Measurements from ENCODE around the gene CD52. TPM values are rescaled to one million over a fixed set of nuclear protein-coding genes. Genes with fewer than 3 reads are reported as not detected.
A peak's percentile ranks its signal among the peaks of the same experiment; 100 is the strongest.

The CD52 gene
- total and polyA plus RNA-seq, 4 donors = 6.8 to 600 (median 320) TPM

DNA sequence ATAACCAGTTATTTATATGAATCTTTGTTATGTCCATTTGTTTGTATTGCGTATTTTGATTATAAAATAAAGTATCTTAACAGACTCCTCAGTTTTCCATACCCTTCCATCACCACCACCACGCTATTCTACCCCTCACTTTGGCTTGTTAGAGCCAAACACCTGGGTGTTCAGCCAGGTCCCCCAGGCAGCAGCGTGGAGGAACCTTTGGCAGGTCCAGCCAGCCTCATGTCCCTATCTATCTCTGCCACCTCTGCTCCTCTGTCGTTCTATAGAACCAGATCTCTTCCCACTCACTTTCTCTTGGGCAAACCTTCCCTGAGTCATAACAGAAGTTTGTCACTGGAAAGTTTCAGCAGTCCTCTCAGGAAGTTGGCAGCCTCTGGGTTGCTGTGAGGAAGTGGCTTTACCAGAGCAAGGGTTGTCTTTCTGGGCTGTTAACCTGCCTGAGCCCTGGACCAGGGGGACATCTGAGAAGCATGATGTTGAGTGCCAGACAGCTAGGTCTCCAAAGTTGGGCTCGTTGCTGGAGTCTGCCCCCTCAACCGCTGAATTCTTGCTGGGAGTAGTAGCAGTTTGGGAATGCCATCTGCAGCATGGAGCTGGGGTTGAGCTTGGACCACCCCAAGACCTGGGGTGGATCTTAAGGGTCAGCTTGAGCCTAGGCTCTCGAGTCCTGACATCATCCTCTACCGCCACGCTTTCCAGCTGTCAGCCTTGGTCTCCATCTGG lies 38.9 kb upstream of the CD52 start:
- H3K4me1 ChIP-seq (ENCODE audit: control insufficient read depth in 5 of 5, insufficient read depth in 5 of 5, low read length in 5 of 5) = peaks cover 9 to 44% (median 31%) of the 10 kb centered on the region in 5 donors
- H3K9ac ChIP-seq (ENCODE audit: insufficient read depth in 1 of 2, low read length in 2 of 2) = peak overlapping the region; percentile 29 to 73

DNA sequence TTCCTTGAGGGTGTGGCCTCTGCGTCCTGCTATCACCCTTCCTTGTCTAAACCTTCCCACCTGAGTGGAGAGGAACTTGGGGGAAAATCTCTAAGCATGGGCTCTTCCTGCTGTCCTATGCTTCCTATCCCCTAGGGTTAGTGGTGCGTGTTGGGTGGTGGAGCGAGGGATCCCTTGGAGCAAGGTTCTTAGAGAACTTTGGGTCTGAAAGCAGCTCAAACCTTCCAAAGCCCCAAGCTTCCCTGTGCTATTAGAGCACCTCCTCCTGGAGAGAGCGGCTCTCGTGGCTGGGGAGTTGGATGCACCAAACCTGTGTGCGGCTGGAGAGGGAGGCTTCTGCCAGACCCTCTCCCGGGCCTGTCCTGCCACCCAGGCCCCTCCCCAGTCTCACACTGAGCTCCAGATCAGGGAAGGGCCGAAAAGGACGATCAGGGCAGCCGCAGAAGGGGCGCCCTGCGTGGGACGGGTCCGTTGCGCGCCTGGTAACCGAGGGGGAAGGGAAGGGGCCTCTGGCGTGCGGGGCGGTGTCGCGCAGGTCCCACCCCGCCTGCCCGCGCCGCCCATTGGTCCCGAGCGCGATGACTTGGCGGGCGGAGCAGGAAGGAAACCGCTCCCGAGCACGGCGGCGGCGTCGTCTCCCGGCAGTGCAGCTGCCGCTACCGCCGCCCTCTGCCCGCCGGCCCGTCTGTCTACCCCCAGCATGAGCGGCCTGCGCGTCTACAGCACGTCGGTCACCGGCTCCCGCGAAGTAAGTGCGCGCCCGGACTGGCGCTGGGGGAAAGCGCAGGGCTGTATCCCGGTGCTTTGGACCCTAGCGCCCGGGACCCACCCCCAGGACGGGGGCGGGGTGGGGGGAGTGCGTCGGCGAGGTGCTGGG lies 38.1 kb upstream of the CD52 start, which contains the start of gene SH3BGRL3:
SH3BGRL3 (plus strand) TSS at position 631 of the 877 bp plus-strand sequence; CDS start at position 701, 70 bp downstream.
- Histone ChIP-seq H3K9ac (ENCODE audit: insufficient read depth in 1 of 2, low read length in 2 of 2) (peak within 1 kb of the TSS; percentile 29 to 73), H3K9me3 (ENCODE audit: control insufficient read depth in 4 of 4, insufficient read depth in 3 of 4, low read length in 3 of 4) (no peaks in the 10 kb centered on the region), H3K4me1 (ENCODE audit: control insufficient read depth in 5 of 5, insufficient read depth in 5 of 5, low read length in 5 of 5) (peaks cover 9 to 46% (median 31%) of the 10 kb centered on the region in 5 donors), H3K36me3 (ENCODE audit: control insufficient read depth in 4 of 4, insufficient read depth in 4 of 4, low read length in 4 of 4) (peaks cover 0 to 20% (median 11%) of the 10 kb centered on the region in 4 donors), H3K27ac (ENCODE audit: low read depth in 1 of 2, low read length in 1 of 2) (peak within 1 kb of the TSS; percentile 96 to 97), H3K4me3 (peak within 1 kb of the TSS; percentile 87), H3K27me3 (ENCODE audit: control insufficient read depth in 3 of 3, insufficient read depth in 3 of 3, low read length in 2 of 3) (no peaks in the 10 kb centered on the region)
- ATAC-seq (ENCODE audit: insufficient read depth, low FRiP score) (peak; percentile 81), DNase-seq (peak; percentile 87 to 93 (median 90))
- TF ChIP-seq, protein P1, sequence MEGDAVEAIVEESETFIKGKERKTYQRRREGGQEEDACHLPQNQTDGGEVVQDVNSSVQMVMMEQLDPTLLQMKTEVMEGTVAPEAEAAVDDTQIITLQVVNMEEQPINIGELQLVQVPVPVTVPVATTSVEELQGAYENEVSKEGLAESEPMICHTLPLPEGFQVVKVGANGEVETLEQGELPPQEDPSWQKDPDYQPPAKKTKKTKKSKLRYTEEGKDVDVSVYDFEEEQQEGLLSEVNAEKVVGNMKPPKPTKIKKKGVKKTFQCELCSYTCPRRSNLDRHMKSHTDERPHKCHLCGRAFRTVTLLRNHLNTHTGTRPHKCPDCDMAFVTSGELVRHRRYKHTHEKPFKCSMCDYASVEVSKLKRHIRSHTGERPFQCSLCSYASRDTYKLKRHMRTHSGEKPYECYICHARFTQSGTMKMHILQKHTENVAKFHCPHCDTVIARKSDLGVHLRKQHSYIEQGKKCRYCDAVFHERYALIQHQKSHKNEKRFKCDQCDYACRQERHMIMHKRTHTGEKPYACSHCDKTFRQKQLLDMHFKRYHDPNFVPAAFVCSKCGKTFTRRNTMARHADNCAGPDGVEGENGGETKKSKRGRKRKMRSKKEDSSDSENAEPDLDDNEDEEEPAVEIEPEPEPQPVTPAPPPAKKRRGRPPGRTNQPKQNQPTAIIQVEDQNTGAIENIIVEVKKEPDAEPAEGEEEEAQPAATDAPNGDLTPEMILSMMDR (IDR thresholded peaks at IDR 0.05; ENCODE audit: control extremely low read depth, extremely low read depth) = no peak
- WGBS, 2 donors = 1% methylated on average over 54 to 66 of the region's 66 CpGs

More for the DNA sequence above, 38.9 kb upstream of the CD52 start:
- TF ChIP-seq, protein P1 (IDR thresholded peaks at IDR 0.05; ENCODE audit: control extremely low read depth, extremely low read depth) = no peak
- ATAC-seq (ENCODE audit: insufficient read depth, low FRiP score) = no peak
- 34 to 48% methylated on average over 9 of the region's 9 CpGs for WGBS, 2 donors
- no peaks in the 10 kb centered on the region for H3K9me3 ChIP-seq (ENCODE audit: control insufficient read depth in 4 of 4, insufficient read depth in 3 of 4, low read length in 3 of 4)
- H3K36me3 ChIP-seq (ENCODE audit: control insufficient read depth in 4 of 4, insufficient read depth in 4 of 4, low read length in 4 of 4) = peaks cover 0 to 16% (median 9%) of the 10 kb centered on the region in 4 donors
- H3K27me3 ChIP-seq (ENCODE audit: control insufficient read depth in 3 of 3, insufficient read depth in 3 of 3, low read length in 2 of 3) = no peaks in the 10 kb centered on the region
- H3K4me3 ChIP-seq = no peak overlapping the region
- no peak for DNase-seq
- peak overlapping the region; percentile 96 to 97 for H3K27ac ChIP-seq (ENCODE audit: low read depth in 1 of 2, low read length in 1 of 2)

DNA sequence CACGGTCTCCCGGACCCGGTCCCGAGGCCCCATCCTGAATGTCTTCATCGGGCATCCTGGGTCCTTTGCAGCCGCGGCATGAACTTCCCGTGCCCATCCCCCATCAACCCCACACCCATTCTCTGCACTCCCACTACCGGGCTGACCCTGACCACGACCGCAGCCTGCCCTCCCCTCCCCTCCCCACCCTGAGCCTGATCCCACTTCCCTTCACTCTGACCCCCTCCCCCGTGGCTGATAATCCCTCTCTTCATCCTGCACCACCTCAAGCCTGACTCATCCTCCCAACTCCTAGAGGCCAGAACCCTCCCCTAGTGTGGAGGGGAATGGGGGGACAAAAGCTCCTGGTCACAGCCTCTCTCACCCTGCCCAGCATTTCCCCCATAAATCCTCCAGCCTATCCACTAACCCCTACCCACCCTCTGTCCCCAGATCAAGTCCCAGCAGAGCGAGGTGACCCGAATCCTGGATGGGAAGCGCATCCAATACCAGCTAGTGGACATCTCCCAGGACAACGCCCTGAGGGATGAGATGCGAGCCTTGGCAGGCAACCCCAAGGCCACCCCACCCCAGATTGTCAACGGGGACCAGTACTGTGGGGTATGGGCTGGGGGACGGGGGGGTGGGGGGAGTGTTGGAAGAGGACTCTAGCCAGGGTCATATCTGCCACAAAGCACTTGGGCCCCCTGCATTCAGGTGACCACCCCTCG lies 37.3 kb upstream of the CD52 start:
- DNase-seq (no peak), ATAC-seq (ENCODE audit: insufficient read depth, low FRiP score) (no peak)
- TF ChIP-seq, protein P1 (IDR thresholded peaks at IDR 0.05; ENCODE audit: control extremely low read depth, extremely low read depth) = no peak
- Histone ChIP-seq H3K9ac (ENCODE audit: insufficient read depth in 1 of 2, low read length in 2 of 2) (peak overlapping the region in 1 of 2 donors; percentile 19), H3K27me3 (ENCODE audit: control insufficient read depth in 3 of 3, insufficient read depth in 3 of 3, low read length in 2 of 3) (no peaks in the 10 kb centered on the region), H3K36me3 (ENCODE audit: control insufficient read depth in 4 of 4, insufficient read depth in 4 of 4, low read length in 4 of 4) (peaks cover 0 to 20% (median 10%) of the 10 kb centered on the region in 4 donors), H3K27ac (ENCODE audit: low read depth in 1 of 2, low read length in 1 of 2) (peak overlapping the region; percentile 96 to 97), H3K4me1 (ENCODE audit: control insufficient read depth in 5 of 5, insufficient read depth in 5 of 5, low read length in 5 of 5) (peaks cover 9 to 51% (median 31%) of the 10 kb centered on the region in 5 donors), H3K9me3 (ENCODE audit: control insufficient read depth in 4 of 4, insufficient read depth in 3 of 4, low read length in 3 of 4) (no peaks in the 10 kb centered on the region), H3K4me3 (peak overlapping the region; percentile 87)
- 33 to 44% methylated on average over 16 to 20 of the region's 20 CpGs for WGBS, 2 donors
